Measurements from ENCODE around the gene C8A. TPM values are rescaled to one million over a fixed set of nuclear protein-coding genes. Genes with fewer than 3 reads are reported as not detected.

The C8A gene
- polyA plus RNA-seq, 4 donors: 0.13 to 2.4 (median 2.1) TPM

GRCh38 chr1:56831871-56832693, 22.5 kb upstream of the C8A start:
- Histone ChIP-seq H3K27me3 (ENCODE audit: control insufficient read depth in 3 of 3, insufficient read depth in 3 of 3, low read length in 3 of 3) (peaks cover 0 to 2% (median 0%) of the 10 kb centered on the region in 3 donors), H3K27ac (ENCODE audit: low read depth in 1 of 3, low read length in 2 of 3) (no peak overlapping the region), H3K9me3 (ENCODE audit: control insufficient read depth in 2 of 2, insufficient read depth in 1 of 2, low read depth in 1 of 2, low read length in 1 of 2) (peaks cover 0 to 2% of the 10 kb centered on the region in 2 donors), H3K4me3 (ENCODE audit: low read depth in 1 of 3, low read length in 3 of 3) (no peak overlapping the region), H3K4me1 (ENCODE audit: control insufficient read depth in 3 of 3, insufficient read depth in 2 of 3, low read depth in 1 of 3, low read length in 2 of 3) (no peaks in the 10 kb centered on the region), H3K36me3 (ENCODE audit: control insufficient read depth in 3 of 3, insufficient read depth in 2 of 3, low read depth in 1 of 3, low read length in 3 of 3) (no peaks in the 10 kb centered on the region)
- DNase-seq (peak; percentile 72 to 80), FAIRE-seq (peak; percentile 30)
- WGBS, 3 donors: 20 to 23% (median 22%) methylated on average over 8 of the region's 8 CpGs

GRCh38 chr1:56833088-56833487, 21.5 kb upstream of the C8A start:
- Histone ChIP-seq H3K36me3 (ENCODE audit: control insufficient read depth in 3 of 3, insufficient read depth in 2 of 3, low read depth in 1 of 3, low read length in 3 of 3) (no peaks in the 10 kb centered on the region), H3K9me3 (ENCODE audit: control insufficient read depth in 2 of 2, insufficient read depth in 1 of 2, low read depth in 1 of 2, low read length in 1 of 2) (peaks cover 0 to 2% of the 10 kb centered on the region in 2 donors), H3K27ac (ENCODE audit: low read depth in 1 of 3, low read length in 2 of 3) (no peak overlapping the region), H3K4me3 (ENCODE audit: low read depth in 1 of 3, low read length in 3 of 3) (no peak overlapping the region), H3K27me3 (ENCODE audit: control insufficient read depth in 3 of 3, insufficient read depth in 3 of 3, low read length in 3 of 3) (no peaks in the 10 kb centered on the region), H3K4me1 (ENCODE audit: control insufficient read depth in 3 of 3, insufficient read depth in 2 of 3, low read depth in 1 of 3, low read length in 2 of 3) (no peaks in the 10 kb centered on the region)
- FAIRE-seq (no peak), DNase-seq (no peak)
- 94 to 98% (median 95%) methylated on average over 4 of the region's 4 CpGs for WGBS, 3 donors

- Histone ChIP-seq H3K4me1 (ENCODE audit: control insufficient read depth in 3 of 3, insufficient read depth in 2 of 3, low read depth in 1 of 3, low read length in 2 of 3) (no peaks in the 10 kb centered on the region), H3K4me3 (ENCODE audit: low read depth in 1 of 3, low read length in 3 of 3) (no peak overlapping the region), H3K27ac (ENCODE audit: low read depth in 1 of 3, low read length in 2 of 3) (no peak overlapping the region), H3K36me3 (ENCODE audit: control insufficient read depth in 3 of 3, insufficient read depth in 2 of 3, low read depth in 1 of 3, low read length in 3 of 3) (no peaks in the 10 kb centered on the region), H3K27me3 (ENCODE audit: control insufficient read depth in 3 of 3, insufficient read depth in 3 of 3, low read length in 3 of 3) (no peaks in the 10 kb centered on the region), H3K9me3 (ENCODE audit: control insufficient read depth in 2 of 2, insufficient read depth in 1 of 2, low read depth in 1 of 2, low read length in 1 of 2) (peaks cover 0 to 7% of the 10 kb centered on the region in 2 donors)
- 86 to 93% (median 86%) methylated on average over 5 of the region's 5 CpGs for WGBS, 3 donors
- DNase-seq (no peak), FAIRE-seq (no peak)
These were observed 20.3 kb upstream of the C8A start for GRCh38 chr1:56834137-56834900.

DNA sequence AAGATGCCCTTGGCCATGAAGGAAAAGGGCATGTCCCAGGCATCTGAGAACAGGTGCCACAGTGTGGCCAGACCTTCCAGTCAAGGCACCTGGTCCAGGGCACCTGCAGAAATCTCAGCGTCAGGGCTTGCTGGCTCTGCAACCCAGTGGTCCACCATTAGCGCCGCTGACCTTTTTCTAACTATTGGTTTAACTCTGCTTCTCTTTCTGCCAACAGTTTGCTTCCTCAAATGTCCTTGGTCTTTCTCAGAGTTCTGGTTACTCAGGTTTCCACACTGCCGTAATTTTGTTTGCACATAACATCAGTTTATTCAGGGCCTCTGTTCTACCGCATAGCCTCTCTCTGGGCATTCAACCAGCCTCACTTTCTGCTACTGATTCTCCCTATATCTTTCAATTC, 18.9 kb upstream of the C8A start:
- DNase-seq: no peak
- no peaks in the 10 kb centered on the region for H3K27me3 ChIP-seq (ENCODE audit: control insufficient read depth in 3 of 3, insufficient read depth in 3 of 3, low read length in 3 of 3)
- no peaks in the 10 kb centered on the region for H3K4me1 ChIP-seq (ENCODE audit: control insufficient read depth in 3 of 3, insufficient read depth in 2 of 3, low read depth in 1 of 3, low read length in 2 of 3)
- 96 to 97% (median 96%) methylated on average over 5 of the region's 5 CpGs for WGBS, 3 donors
- no peak overlapping the region for H3K27ac ChIP-seq (ENCODE audit: low read depth in 1 of 3, low read length in 2 of 3)
- H3K36me3 ChIP-seq (ENCODE audit: control insufficient read depth in 3 of 3, insufficient read depth in 2 of 3, low read depth in 1 of 3, low read length in 3 of 3): no peaks in the 10 kb centered on the region
- H3K9me3 ChIP-seq (ENCODE audit: control insufficient read depth in 2 of 2, insufficient read depth in 1 of 2, low read depth in 1 of 2, low read length in 1 of 2): peaks cover 0 to 15% of the 10 kb centered on the region in 2 donors
- no peak overlapping the region for H3K4me3 ChIP-seq (ENCODE audit: low read depth in 1 of 3, low read length in 3 of 3)
- no peak for FAIRE-seq

DNA sequence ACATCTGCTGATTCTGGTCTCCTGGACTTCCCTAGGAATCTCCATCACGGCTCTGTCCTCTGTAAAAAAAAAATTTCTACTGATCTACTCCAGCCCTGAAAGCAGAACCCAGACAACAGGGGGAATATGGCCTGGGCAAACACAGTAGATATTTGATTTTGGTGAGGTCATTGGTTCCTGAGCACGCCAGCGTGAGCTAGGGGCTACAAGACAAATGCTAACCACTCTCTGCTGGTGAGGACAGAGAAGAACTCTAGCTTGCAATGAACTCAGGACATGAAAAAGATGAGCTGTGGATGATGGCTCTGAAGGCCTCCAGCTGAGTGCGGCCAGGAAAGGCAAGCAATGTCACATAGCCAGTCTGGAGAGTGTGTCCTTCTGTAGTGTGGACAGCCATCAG, 18.2 kb upstream of the C8A start:
- FAIRE-seq: no peak
- Histone ChIP-seq H3K4me3 (ENCODE audit: low read depth in 1 of 3, low read length in 3 of 3) (no peak overlapping the region), H3K4me1 (ENCODE audit: control insufficient read depth in 3 of 3, insufficient read depth in 2 of 3, low read depth in 1 of 3, low read length in 2 of 3) (no peaks in the 10 kb centered on the region), H3K9me3 (ENCODE audit: control insufficient read depth in 2 of 2, insufficient read depth in 1 of 2, low read depth in 1 of 2, low read length in 1 of 2) (peaks cover 0 to 15% of the 10 kb centered on the region in 2 donors), H3K36me3 (ENCODE audit: control insufficient read depth in 3 of 3, insufficient read depth in 2 of 3, low read depth in 1 of 3, low read length in 3 of 3) (no peaks in the 10 kb centered on the region), H3K27ac (ENCODE audit: low read depth in 1 of 3, low read length in 2 of 3) (no peak overlapping the region), H3K27me3 (ENCODE audit: control insufficient read depth in 3 of 3, insufficient read depth in 3 of 3, low read length in 3 of 3) (no peaks in the 10 kb centered on the region)
- 83 to 86% (median 85%) methylated on average over 4 of the region's 4 CpGs for WGBS, 3 donors
- no peak for DNase-seq

GRCh38 chr1:56837244-56837939, 17.2 kb upstream of the C8A start:
- FAIRE-seq (no peak), DNase-seq (no peak)
- peaks cover 0 to 15% of the 10 kb centered on the region in 2 donors for H3K9me3 ChIP-seq (ENCODE audit: control insufficient read depth in 2 of 2, insufficient read depth in 1 of 2, low read depth in 1 of 2, low read length in 1 of 2)
- no peak overlapping the region for H3K27ac ChIP-seq (ENCODE audit: low read depth in 1 of 3, low read length in 2 of 3)
- H3K36me3 ChIP-seq (ENCODE audit: control insufficient read depth in 3 of 3, insufficient read depth in 2 of 3, low read depth in 1 of 3, low read length in 3 of 3): no peaks in the 10 kb centered on the region
- no peaks in the 10 kb centered on the region for H3K4me1 ChIP-seq (ENCODE audit: control insufficient read depth in 3 of 3, insufficient read depth in 2 of 3, low read depth in 1 of 3, low read length in 2 of 3)
- no peaks in the 10 kb centered on the region for H3K27me3 ChIP-seq (ENCODE audit: control insufficient read depth in 3 of 3, insufficient read depth in 3 of 3, low read length in 3 of 3)
- no peak overlapping the region for H3K4me3 ChIP-seq (ENCODE audit: low read depth in 1 of 3, low read length in 3 of 3)
- 54 to 61% (median 60%) methylated on average over 9 of the region's 9 CpGs for WGBS, 3 donors

DNA sequence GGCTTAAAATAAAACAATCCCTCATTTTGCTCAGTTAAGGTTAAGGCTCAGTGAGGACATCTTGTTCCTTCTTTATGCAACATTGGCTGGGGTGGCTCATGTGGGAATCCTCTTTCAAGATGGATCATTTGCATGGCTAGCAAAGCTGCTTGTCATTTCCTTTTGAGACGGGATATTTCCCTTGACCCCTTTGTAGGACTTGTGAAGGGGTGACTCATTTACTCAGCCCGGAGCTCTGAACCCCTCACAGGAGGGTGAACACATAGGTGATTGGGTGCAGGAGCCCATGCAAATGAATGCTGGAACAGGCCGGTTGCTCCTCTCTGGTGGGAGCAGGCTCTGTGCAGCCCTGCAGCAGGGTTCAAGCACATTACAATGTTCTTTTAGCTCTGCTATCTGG, 15.8 kb upstream of the C8A start:
- H3K4me1 ChIP-seq (ENCODE audit: control insufficient read depth in 3 of 3, insufficient read depth in 2 of 3, low read depth in 1 of 3, low read length in 2 of 3): no peaks in the 10 kb centered on the region
- H3K9me3 ChIP-seq (ENCODE audit: control insufficient read depth in 2 of 2, insufficient read depth in 1 of 2, low read depth in 1 of 2, low read length in 1 of 2): peaks cover 0 to 15% of the 10 kb centered on the region in 2 donors
- WGBS, 3 donors: 80 to 89% (median 87%) methylated on average over 3 of the region's 3 CpGs
- DNase-seq (no peak), FAIRE-seq (no peak)
- no peak overlapping the region for H3K27ac ChIP-seq (ENCODE audit: low read depth in 1 of 3, low read length in 2 of 3)
- no peaks in the 10 kb centered on the region for H3K36me3 ChIP-seq (ENCODE audit: control insufficient read depth in 3 of 3, insufficient read depth in 2 of 3, low read depth in 1 of 3, low read length in 3 of 3)
- H3K4me3 ChIP-seq (ENCODE audit: low read depth in 1 of 3, low read length in 3 of 3): no peak overlapping the region
- no peaks in the 10 kb centered on the region for H3K27me3 ChIP-seq (ENCODE audit: control insufficient read depth in 3 of 3, insufficient read depth in 3 of 3, low read length in 3 of 3)

DNA sequence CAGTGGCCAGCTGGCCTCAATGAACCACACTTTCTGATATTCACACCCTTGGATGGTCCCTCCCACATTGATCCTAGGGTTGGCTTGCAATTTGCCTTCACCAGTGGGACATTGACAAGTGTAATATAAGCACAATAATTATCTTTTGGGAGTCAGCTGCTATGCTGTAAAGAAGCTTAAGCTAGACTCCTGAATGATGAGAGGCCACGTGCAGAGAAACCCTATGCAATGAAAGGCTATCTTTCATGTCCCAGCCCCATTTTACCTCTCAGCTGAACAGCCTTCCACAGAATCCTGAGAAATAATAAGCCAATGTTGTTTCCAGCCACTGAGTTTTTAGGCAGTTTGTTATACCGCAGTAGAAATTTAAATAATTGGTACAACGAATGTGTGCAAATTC, 11.1 kb upstream of the C8A start:
- no peak overlapping the region for H3K27ac ChIP-seq (ENCODE audit: low read depth in 1 of 3, low read length in 2 of 3)
- no peak overlapping the region for H3K4me3 ChIP-seq (ENCODE audit: low read depth in 1 of 3, low read length in 3 of 3)
- DNase-seq (no peak), FAIRE-seq (no peak)
- WGBS, 3 donors: 86 to 91% (median 90%) methylated on average over 3 of the region's 3 CpGs
- peaks cover 0 to 16% (median 2%) of the 10 kb centered on the region in 3 donors for H3K4me1 ChIP-seq (ENCODE audit: control insufficient read depth in 3 of 3, insufficient read depth in 2 of 3, low read depth in 1 of 3, low read length in 2 of 3)
- peaks cover 0 to 14% of the 10 kb centered on the region in 2 donors for H3K9me3 ChIP-seq (ENCODE audit: control insufficient read depth in 2 of 2, insufficient read depth in 1 of 2, low read depth in 1 of 2, low read length in 1 of 2)
- H3K27me3 ChIP-seq (ENCODE audit: control insufficient read depth in 3 of 3, insufficient read depth in 3 of 3, low read length in 3 of 3): no peaks in the 10 kb centered on the region
- no peaks in the 10 kb centered on the region for H3K36me3 ChIP-seq (ENCODE audit: control insufficient read depth in 3 of 3, insufficient read depth in 2 of 3, low read depth in 1 of 3, low read length in 3 of 3)

Measured in small intestine (tissue), 7 donors.